ELR (cell line): Measurements from ENCODE around the gene ARCN1.
A peak's percentile ranks its signal among the peaks of the same experiment; 100 is the strongest.
"Not testable (repeated sequence)": the region's sequence is repeated elsewhere in the genome, so short reads cannot be mapped to it uniquely, and the experiment has no call there.

Source experiments
- DNase-seq: peaks from one replicate; pipeline ENCODE4 v3.0.0-alpha.2; 2015; ENCODE audit warnings: low read depth

ARCN1 gene

GRCh38 chr11:118606157-118606843 is 34.1 kb downstream of the ARCN1 start:
- no peak for DNase-seq

DNA sequence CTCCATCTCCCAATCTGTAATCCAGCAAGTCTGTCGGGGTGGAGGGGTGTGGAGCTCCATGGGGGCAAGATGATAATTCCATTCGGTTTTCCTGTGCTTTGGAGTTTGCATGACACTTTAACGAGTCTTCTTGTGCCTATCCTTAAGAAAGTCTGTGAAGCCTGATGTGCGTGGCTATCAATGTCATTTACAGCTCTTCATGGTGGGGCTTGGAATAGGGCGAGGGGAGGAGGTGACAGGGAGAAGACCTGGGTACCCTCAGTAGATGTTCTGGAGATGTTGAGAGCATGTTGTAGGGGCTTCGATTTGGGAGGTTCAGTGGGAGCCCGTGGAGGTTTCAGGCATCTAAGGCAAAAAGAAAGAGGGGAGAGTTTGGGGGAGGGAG is 34.6 kb downstream of the ARCN1 start:
- DNase-seq, result no peak

- peak; percentile 79 for DNase-seq
Measured at GRCh38 chr11:118607401-118608359, 35.5 kb downstream of the ARCN1 start, which contains the start of gene PHLDB1. PHLDB1 (plus strand) TSS chr11:118607615; CDS start chr11:118613837, 6,222 bp downstream.

- DNase-seq, result peak; percentile 86
Measured at GRCh38 chr11:118608360-118609227, 36.4 kb downstream of the ARCN1 start.

DNA sequence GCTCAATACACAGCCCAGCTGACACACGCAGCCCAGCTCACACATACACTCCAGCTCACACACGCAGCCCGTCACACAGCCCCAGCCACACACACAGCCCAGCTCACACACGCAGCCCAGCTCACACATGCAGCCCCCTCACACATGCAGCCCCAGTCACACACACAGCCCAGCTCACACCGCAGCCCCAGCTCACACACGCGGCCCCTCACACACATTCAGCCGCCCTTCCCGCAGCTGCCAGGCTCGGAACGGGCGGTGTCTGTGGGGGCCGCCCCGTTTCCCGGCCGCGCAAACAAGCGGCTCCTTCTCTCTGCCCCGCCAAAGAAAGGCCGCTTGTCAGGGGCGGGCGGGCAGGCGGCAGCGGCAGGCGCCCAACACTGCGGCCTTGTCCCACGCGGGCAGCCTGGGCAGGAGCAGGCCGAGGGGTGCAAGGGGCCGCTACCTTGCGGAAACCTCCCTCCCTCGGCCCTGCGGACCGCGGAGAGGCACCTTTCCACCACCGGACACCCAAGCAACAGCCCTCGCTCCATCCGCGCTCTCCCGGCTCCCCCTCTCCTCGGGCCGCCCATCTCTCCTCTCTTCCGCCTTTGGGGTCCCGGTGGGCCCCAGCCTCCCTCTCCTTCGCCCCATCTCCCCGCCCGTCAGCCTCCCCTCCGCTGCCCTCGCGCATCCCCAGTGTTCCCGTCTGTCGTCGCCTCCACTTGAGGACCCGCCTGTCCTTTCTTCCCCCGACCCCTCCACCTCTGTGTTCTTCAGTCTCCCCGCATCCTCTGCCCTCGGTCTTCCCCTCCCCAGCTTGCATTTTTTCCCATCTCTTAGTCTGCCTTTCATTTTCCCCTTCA is 37.4 kb downstream of the ARCN1 start:
- DNase-seq, result peak; percentile 43

GRCh38 chr11:118610225-118610772 is 38.1 kb downstream of the ARCN1 start:
- DNase-seq, result no peak

DNA sequence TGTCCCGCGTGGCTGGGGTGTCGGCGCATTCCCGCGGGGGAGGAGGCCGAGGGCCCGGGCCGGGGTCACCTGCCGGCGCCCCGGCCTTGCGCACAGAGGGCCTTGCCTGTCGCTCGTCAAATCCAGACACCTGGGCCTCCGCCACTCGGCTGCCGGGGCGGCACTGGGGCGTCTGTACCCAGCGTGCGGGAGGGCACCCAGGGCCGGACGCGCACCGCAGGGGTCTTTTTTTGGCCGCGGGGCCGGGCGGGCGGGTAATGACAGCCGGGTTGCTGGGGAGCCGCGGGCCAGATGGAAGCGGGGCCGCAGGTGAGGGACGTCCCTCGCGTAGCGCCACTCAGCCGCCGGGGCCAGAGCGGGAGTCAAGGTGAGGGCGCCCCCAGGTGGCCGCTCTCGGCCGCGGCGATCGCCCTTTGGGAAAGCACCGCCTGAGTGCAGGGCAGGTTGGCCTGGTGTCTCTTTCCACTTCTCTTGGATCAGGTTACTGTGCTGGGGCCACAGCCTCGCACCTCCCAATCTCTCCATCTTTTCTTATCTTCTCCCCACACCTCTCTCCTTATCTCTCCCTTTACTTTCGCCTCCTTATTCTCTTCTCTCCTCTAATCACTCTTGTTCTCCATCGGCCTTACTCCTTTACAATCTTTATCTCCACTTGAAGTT is 38.7 kb downstream of the ARCN1 start:
- peak; percentile 75 for DNase-seq

DNA sequence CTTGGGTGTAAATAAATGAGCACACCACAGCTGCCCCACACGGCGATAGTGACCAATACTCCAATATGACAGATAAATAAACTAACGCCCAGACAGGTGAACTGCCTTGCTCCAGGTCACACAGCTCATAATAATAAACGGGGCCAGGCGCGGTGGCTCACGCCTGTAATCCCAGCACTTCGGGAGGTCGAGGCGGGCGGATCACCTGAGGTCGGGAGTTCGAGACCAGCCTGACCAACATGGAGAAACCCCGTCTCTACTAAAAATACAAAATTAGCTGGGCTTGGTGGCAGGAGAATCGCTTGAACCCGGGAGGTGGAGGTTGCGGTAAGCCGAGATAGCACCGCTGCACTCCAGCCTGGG is 39.2 kb downstream of the ARCN1 start:
- not testable (repeated sequence) for DNase-seq

GRCh38 chr11:118612378-118612777 is 40.2 kb downstream of the ARCN1 start:
- no peak for DNase-seq

- DNase-seq, result no peak
Measured at GRCh38 chr11:118614511-118614910, 42.3 kb downstream of the ARCN1 start.

- peak; percentile 30 for DNase-seq
Measured at GRCh38 chr11:118615282-118615975, 43.2 kb downstream of the ARCN1 start.

DNA sequence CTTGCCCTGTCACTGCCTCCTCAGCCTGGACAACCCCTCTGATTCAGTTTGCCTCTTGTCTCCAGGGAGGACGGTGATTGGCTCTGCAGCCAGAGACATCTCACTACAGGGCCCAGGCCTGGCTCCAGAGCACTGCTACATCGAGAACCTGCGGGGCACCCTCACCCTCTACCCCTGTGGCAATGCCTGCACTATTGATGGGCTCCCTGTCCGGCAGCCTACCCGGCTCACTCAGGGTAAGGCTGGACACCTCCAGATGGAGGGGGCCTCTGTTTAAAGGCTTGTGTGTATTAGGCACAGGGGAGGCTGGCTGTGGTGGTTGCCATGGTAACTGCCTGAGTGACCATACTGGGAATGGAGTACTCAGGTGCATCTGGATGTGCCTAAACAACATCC is 43.8 kb downstream of the ARCN1 start:
- no peak for DNase-seq

- DNase-seq, result peak; percentile 82
Measured at GRCh38 chr11:118618115-118618990, 46.1 kb downstream of the ARCN1 start.

DNA sequence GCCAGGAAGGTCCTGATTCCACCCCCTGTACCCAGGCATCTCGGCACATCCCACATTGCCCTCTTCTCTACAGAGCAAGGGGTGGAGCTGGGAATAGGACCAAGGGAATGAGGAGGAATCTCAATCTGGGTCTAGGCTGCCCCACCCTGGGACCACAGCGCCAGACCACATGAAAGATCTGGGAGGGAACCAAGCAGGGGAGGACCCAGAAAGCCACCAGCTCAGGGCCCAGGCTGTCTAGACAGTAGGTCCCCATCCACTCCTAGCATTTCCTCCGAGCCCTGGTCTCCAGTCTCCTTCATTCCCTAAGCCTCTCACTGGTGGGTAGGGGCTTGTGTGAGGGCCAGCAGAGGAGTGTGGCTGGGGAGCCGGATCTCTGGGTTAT is 46.8 kb downstream of the ARCN1 start:
- peak; percentile 56 for DNase-seq

GRCh38 chr11:118619444-118620197 is 47.4 kb downstream of the ARCN1 start:
- peak; percentile 96 for DNase-seq

DNA sequence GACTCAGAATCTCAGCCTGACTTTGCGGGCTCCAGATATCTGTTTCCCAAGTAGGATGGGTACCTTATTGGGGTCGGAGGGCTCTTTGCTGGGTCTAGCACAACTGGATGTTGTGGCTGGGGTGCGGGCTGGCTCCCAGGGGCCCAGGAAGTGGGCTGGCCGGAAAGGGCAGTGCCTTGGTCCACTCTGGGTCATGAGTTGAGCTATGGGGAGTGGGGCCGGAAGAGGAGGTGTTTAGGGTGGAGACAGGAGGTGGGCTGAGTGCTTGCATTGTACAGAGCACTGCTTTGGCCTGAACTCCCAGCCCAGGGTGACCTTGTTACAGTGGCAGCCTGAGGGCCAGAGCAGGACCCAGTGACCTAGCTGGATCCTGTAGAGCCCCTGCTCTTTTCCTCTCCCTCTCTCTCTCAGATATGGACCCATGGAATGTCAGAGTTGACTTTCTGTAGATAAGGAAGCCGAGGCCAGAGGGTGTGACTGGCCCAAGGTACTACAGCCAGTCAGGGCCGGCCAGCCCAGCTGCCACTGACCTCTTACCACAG is 48.4 kb downstream of the ARCN1 start:
- peak; percentile 32 for DNase-seq

- peak; percentile 90 for DNase-seq
Measured at GRCh38 chr11:118621071-118621783, 49.0 kb downstream of the ARCN1 start.
